ENCODE data around the gene RPL6.
"Not testable (repeated sequence)": the region's sequence is repeated elsewhere in the genome, so short reads cannot be mapped to it uniquely, and the experiment has no call there.

Gene RPL6

DNA sequence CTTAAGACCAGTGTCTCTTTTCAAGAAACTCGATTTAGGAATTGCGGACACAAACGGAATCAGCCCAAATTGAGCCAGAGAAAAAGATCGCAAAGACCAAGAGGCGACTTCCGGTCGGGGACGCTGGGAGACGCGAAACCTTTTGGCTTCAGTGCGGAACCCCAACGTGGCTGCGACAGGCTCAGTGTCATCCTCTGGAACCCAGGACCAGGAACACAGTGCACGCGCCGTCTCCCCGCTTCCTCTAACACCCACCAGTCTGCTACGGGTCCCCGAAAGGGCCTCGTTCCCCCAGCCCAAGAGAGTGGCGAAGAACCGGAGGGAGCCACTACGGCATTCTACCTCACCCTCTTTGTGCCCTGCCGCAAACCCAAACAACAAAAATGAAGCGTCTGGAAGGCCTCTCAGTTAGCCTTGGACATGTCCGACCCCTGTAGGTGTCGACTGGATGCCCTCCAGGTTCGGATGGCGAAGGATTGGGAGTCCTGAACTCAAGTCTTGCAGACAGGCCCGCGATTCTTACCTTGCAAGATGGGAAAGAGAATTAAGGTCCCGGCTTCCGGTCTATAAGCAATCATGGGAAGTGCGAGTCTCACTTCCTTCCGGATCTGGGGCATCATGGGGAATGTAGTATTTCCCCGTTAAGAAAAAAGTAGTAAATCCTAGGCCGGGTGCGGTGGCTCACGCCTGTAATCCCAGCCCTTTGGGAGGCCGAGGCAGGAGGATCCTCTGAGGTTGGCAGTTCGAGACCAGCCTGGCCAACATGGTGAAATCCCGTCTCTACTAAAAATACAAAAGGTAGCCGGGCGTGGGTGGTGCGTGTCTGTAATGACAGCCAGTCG lies at the start of gene RPL6:
RPL6 (minus strand) TSS at position 542 of the 842 bp plus-strand sequence. CDS start 949 bp downstream, outside the sequence.
- peak; percentile 74 for DNase-seq (ENCODE audit: low read depth, low spot score)

DNA sequence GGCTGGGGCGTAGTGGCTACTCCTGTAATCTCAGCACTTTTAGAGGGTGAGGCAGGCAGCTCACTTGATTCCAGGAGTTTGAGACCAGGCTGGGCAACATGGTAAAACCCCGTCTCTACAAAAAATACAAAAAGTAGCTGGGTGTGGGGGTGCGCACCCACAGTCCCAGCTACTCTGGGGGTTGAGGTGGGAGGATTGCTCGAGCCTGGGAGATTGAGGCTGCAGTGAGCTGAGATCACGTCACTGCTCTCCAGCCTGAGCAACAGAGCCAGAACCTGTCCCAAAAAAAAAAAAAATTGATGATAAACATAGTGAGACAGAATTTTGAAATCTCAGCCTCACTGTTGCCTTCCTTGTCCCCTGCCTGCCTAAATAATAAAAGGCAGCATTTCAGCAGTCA lies 49.3 kb upstream of the RPL6 start:
- DNase-seq (ENCODE audit: low read depth, low spot score) = no peak

DNA sequence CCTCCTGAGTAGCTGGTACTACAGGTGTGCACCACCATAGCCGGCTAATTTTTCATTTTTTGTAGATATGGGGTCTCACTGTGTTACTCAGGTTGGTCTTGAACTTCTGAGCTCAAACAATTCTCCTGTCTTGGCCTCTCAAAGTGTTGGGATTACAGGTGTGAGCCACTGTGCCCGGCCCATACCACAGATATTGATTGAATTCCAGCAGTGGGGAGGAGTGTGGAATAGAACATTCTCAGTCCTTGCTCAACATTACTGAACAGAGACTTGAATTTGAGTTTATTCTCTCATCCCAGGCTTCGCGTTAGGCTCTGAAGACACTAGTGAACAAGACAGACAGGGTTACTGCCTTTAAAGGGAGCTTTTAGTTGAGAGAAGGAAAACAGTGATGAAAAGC lies 48.9 kb upstream of the RPL6 start:
- DNase-seq (ENCODE audit: low read depth, low spot score) = no peak

DNA sequence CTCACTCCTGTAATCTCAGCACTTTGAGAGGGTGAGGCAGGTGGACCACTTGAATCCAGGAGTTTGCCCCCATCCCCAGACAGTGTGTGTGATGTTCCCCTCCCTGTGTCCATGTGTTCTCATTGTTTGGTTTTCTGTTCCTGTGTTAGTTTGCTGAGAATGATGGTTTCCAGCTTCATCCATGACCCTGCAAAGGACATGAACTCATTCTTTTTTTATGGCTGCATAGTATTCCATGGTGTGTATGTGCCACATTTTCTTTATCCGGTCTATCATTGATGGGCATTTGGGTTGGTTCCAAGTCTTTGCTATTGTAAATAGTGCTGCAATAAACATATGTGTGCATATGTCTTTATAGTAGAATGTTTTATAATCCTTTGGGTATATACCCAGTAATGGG lies 47.7 kb upstream of the RPL6 start:
- DNase-seq (ENCODE audit: low read depth, low spot score) = not testable (repeated sequence)

DNA sequence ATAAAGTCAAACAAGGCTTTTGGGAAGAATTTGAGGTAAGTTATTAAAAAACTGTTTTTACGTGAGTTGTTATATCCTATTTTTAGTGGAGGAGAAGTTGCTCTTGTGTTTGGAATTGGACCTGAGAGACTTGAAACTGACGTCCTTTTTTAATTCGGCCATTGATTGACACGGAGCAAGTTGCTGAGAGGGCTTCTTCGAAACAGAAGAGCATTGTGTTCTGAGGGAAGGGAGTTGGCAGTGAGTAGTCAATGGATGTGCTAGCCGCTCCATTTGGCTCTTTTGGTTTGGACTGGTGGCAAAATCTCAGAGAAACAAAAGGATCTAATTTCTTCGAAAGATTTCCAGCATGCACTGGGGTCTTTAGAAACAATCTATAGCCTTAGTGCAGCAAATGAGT lies 46.6 kb upstream of the RPL6 start:
- DNase-seq (ENCODE audit: low read depth, low spot score) = no peak

DNA sequence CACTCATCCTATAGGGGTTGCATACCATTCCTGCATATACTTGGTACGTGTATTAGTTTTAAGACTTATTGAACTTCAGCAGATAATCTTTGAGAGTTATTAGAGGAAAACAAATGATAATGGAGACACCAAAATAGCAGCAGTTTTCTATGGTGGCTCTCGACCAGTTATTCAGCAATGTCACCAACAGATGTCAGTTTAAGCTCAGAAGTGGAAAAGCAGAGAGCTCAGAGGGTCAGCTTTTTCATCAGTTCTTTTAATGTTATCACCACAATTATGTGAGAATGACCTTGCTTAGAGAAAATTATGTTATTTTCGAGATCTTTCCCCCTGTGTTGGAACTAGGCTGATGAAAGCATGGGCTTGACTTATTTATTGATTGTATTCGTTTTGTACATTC lies 41.3 kb upstream of the RPL6 start:
- DNase-seq (ENCODE audit: low read depth, low spot score) = no peak

DNA sequence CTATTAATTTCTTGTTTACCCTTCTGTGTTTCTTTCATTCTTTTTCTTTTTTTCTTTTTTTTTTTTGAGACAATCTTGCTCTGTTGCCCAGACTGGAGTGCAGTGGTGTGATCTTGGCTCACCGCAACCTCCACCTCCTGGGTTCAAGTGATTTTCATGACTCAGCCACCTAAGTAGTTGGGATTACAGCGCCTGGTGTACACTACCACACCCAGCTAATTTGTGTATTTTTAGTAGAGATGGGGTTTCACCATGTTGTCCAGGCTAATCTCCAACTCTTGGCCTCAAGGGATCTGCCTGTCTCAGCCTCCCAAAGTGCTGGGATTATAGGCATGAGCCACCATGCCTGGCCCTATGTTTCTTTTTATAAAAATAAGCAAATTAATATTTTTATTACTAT lies 38.8 kb upstream of the RPL6 start:
- not testable (repeated sequence) for DNase-seq (ENCODE audit: low read depth, low spot score)

DNA sequence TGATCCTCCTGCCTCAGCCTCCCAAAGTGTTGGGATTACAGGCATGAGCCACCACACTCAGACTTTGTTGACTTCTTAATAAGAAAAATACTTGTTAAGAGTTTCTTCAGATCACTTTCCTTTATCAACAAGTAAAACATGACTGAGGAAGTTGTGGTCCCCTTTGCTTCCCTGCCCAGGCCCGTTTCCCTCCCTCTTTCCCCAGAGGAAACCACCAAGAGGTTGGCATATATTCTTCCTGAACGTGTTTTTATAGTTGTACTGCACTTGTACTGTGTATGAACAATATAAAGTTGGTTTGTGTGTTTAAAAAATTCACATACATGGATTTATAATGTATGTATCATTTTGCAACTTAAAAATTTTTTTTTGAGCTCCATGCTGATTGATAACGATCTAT lies 37.7 kb upstream of the RPL6 start:
- DNase-seq (ENCODE audit: low read depth, low spot score) = no peak

DNA sequence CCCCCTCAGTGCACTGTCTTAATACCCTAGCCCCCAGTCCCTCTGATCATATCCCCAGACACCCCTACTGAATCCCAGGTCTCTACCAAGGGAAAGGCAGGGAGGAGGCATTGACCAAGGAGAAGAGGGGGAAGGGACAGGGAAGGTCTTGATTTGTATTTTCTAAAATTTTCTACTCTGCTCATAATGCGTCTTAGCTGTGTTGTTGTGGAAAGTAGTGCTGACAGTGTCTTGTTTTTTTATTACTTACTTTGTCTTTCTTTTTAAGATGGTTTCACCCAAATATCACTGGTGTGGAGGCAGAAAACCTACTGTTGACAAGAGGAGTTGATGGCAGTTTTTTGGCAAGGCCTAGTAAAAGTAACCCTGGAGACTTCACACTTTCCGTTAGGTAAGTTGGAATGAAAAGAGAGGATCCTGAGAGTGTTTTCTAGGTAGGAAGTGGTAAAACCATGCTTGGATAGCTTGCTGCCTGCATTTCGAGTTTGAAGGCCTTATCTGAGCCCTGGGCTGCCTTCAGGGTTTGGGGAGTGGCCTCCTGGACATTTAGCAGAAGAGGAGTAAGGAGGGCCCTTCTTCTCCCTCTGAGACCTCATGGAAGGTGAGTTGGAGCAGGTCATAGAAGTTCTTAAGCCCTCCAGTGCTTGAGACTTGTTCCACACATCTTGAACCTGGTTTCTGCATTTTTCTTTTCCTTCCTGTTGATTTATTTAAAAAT lies 36.8 kb upstream of the RPL6 start:
- no peak for DNase-seq (ENCODE audit: low read depth, low spot score)

DNA sequence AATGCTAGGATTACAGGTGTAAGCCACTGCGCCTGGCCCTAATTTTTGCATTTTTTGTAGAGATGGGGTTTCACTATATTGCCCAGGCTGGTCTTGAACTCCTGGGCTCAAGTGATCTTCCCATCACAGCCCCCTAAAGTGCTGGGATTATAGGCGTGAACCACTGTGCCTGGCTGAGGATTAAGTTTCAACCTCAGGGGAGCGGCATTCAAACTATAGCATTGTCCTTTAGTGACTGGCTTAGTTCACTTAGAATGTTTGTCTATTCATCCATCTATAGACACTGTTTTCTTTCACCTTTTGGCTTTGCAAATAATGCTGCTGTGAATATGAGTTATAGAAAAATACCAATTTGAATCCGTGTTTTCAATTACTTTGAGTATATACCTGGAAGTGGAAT lies 34.5 kb upstream of the RPL6 start:
- DNase-seq (ENCODE audit: low read depth, low spot score) = no peak

DNA sequence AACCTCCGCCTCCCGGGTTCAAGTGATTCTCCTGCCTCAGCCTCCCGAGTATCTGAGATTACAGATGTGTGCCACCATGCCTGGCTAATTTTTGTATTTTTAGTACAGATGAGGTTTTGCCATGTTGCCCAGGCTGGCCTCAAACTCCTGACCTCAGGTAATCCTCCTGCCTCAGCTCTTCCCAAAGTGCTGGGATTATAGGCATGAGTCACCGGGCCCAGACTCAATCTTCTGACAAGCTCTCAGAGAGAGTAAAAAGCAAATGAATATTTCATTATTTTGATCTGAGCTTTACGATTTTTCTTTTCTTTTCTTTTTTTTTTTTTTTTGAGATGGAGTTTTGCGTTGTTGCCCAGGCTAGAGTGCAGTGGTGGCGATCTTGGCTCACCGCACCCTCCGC lies 31.2 kb upstream of the RPL6 start:
- DNase-seq (ENCODE audit: low read depth, low spot score) = not testable (repeated sequence)

DNA sequence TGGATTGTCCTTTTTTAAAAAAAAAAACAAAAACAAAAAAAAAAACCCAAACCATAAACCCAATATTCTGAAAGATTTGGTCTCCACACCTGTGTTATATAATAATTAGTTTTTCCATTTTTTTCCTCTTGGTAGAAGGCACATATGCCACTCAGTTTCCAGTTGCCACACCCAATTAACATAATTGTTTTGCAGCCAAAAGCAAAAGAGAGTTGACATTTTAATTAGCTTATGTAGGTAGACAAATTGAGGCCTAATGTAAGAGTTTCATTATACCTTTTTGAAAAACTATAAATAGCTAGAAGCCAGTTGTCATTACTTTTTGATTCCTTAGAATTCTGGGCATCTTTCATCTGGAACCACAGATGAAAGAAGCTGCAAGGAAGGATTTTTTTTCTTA lies 30.4 kb upstream of the RPL6 start:
- no peak for DNase-seq (ENCODE audit: low read depth, low spot score)

DNA sequence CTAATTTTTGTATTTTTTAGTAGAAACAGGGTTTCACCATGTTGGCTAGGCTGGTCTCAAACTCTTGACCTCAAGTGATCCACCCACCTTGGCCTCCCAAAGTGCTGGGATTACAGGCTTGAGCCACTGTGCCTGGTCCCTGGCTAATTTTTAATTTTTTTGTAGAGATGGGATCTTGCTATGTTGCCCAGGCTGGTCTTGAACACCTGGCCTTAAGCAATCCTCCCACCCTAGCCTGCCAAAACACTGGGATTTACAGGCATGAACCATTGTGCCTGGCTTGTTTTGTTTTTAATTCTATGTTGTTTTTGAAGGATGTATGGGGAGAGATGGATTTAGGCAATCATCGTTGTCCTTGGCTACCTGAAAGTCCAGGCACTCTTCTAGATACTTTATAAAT lies 29.2 kb upstream of the RPL6 start:
- DNase-seq (ENCODE audit: low read depth, low spot score) = not testable (repeated sequence)

DNA sequence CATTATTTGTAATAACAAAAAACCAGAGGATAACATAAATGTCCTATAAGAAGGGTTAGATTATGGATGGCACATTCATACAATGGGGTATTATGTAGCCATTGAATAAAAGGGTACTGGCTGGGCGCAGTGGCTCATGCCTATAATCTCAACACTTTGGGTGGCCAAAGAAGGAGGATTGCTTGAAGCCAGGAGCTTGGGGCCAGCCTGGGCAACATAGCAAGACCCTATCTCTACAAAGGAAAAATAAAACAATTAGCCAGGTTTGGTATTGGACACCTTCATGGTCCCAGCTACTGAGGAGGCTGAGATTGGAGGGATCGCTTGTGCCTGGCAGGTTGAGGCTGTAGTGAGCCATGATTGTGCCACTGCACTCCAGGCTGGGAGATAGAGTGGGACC lies 24.1 kb upstream of the RPL6 start:
- DNase-seq (ENCODE audit: low read depth, low spot score) = no peak

DNA sequence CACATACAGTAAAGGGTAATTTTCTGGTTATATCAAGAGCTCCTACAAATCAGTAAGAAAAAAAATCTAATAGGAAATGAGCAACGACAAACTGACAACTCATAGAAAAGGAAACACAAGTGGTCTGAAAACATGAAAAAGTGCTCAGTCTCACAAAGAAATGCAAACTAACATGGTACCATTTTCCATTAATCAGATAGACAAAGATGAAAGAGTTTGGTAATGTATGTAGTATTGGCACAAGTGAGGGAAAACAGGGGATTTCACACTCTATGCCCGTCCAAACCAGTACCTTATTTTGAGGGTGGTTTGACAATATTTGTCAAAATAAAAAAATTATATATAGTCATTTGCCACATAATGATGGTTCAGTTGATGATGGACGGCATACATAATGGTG lies 22.6 kb upstream of the RPL6 start:
- no peak for DNase-seq (ENCODE audit: low read depth, low spot score)

DNA sequence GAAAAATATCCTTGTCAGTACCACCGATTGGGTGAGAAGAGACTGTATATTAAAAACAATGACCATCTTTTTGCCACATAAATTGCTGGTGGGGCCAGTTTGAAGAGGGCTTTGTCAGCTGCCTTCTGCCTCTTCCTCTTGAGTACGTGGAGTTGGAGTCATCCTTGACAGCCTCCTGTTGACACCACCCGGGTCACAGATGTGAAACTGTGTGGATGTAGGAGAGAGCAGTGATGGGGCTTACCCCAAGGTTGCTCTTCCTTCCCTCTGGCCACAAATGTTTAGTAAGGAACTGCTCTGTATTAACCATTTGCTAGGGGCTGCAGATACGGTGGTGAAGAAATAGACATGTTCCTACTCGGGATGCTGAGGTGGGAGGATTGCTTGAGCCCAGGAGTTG lies 21.5 kb upstream of the RPL6 start:
- DNase-seq (ENCODE audit: low read depth, low spot score) = no peak

DNA sequence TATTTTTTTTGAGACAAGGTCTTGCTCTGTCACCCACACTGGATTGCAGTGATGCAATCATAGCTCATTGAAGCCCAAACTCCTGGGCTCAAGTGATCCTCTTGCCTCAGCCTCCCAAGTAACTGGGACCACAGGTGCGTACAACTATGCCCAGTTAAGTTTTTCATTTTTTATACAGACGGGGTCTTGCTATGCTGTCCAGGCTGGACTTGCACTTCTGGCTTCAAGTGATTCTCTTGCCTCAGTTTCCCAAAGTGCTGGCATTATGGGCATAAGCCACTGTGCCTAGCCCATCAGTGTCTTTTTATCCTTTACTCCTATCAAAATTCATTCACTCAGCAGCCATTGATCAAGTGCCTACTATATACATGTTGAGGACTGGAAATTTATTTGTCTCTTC lies 18.4 kb upstream of the RPL6 start:
- DNase-seq (ENCODE audit: low read depth, low spot score) = no peak

DNA sequence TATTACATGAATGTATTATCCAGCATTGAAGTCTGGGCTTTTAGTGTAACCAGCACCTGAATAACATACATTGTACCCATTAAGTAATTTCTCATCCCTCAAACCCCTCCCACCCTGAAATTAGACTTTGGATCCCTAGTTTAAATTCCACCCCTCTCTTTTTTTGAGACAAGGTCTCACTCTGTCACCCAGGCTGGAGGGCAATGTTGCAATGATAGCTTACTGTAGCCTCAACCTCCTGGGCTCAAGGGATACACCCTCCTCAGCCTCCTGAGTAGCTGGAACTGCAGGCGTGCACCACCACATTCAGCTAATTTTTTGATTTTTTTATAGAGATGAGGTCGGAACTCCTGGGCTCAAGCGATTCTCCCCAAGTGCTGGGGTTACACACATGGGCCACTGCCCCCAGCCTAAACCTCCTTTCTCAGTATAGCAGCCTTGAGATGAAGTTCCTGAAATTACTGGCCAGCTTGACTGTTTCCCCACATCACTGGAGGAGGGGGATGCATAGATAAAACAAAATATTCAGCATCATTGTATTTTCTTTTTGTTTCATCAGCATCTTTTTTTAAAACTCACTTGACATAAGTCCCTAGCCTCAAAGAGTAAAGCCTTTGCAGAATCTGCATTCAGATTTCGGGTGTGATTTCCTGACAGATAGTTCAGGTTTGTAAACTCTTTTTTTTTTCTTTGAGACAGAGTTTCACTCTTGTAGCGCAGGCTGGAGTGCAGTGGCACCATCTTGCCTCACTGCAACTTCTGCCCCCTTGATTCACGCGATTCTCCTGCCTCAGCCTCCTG lies 16.4 kb upstream of the RPL6 start:
- DNase-seq (ENCODE audit: low read depth, low spot score) = no peak

DNA sequence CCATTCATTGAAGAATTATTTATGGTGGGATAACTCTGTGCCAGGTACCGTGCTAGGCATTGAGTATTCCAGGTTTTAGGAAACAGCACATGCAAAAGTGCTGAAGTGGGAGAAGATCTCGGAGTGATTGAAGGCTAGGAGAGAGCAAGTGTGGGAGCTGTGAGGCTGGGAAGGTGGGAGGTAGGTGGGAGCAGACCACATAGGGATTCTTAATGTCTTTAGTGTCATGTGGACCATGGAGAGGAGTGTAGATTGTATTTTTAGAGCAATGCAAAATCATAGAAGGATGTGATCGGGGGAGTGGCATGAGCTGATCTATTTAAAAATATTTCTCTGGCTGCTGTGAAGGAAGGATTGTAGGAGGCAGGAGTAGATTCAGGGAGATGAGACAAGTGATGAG lies 14.7 kb upstream of the RPL6 start:
- DNase-seq (ENCODE audit: low read depth, low spot score) = no peak

DNA sequence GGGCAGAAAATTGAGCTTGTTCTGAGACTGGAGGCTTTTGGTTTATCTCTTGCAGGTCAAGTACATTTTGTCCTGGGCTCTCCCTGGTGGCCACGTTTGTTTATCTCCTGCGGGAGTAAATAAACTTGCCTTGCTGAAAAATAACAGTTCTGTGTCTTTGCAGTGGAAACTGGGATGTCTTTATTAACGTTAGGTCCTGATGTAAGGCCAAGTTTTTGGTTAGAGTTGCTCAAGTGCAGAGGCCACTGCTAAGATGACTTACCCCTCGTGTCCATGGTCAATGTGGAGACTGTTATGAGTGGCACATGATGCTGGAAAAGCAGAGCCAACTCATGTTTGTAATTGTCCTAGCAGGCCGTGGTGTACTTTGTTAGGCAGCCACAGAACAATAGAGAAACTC lies 13.1 kb upstream of the RPL6 start:
- no peak for DNase-seq (ENCODE audit: low read depth, low spot score)

DNA sequence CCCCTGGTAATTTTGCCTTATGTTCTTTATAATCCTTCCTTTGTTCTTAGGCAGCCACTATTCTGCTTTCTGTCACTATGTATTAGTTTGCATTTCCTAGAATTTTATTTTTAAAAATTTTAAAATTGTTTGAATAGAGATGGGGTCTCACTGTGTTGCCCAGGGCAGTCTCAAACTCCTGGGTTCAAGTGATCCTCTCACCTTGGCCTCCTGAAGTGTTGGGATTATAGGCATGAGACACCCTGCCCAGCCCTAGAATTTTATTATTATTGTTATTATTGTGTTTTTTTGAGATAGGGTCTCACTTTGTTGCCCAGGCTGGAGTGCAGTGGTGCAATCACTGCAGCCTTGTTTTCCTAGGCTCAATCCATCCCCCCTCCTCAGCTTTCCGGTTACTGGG lies 12.0 kb upstream of the RPL6 start:
- no peak for DNase-seq (ENCODE audit: low read depth, low spot score)

DNA sequence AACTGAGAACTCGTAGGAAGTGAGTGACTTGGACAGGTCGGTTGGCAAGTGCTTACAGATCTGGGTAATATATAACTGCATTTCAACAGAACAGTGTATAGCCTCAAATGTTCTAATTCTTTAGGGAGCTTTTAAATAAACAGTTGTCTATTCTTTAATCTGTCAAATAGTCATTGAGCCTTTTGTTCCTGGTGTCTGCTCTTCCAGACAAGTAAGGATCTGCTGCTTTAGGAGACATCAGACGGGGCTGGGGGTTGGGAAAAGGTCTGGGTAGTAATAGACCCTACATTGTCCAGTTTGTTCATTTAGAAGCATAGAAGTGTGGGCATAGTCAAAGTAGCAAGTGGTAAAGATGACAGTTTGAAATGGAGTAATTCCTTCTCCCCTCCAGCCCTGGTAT lies 11.3 kb upstream of the RPL6 start:
- DNase-seq (ENCODE audit: low read depth, low spot score) = no peak

Data from activated CD4-positive, CD25-positive, alpha-beta regulatory T cell treated with anti-CD3 and anti-CD28 coated beads, Interleukin-2, amount 50 U/mL, for 16 hours (primary cell).